GM18505 (cell line): ENCODE results near the gene LRRC8B.
"Not testable (repeated sequence)": the region's sequence is repeated elsewhere in the genome, so short reads cannot be mapped to it uniquely, and the experiment has no call there.

Source experiments
- ATAC-seq: cut with Tn5 transposase; IDR thresholded peaks from one replicate; pipeline ENCODE4 v1.9.1; 2021; ENCODE audit not compliant: unreplicated experiment
- POLR2A ChIP-seq: IDR thresholded peaks from 4 replicates; pipeline ENCODE4 v1.6.1; 2011; ENCODE audit warnings: borderline replicate concordance; ENCODE audit not compliant: insufficient read depth, insufficient read length; ENCODE audit errors: extremely low read depth

Gene LRRC8B

GRCh38 chr1:89620664-89621063 is 96.0 kb downstream of the LRRC8B start:
- TF ChIP-seq POLR2A = no peak
- ATAC-seq = no peak

GRCh38 chr1:89622895-89623294 is 98.3 kb downstream of the LRRC8B start:
- no peak for TF ChIP-seq POLR2A
- no peak for ATAC-seq

DNA sequence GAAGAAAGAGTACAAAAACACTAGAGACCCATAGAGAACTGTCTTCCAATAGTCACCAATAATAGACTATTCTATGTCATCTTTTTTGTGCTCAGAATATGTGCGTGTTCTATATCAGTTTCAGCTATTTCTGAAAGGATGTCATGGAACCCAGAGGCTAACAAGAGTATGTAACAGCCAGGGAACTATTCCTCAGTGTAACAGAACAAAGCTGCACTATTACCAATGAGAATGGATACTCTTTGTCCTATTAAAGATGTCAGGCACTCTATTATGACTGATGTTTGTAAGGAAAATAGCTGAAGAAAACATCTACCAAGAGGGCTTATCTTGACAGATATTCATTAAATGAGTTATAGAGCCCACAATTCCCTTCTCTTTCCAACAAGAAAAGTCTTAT is 99.7 kb downstream of the LRRC8B start:
- no peak for ATAC-seq
- TF ChIP-seq POLR2A = no peak

- no peak for TF ChIP-seq POLR2A
- ATAC-seq = no peak
These were observed 100.2 kb downstream of the LRRC8B start for GRCh38 chr1:89624715-89625323.

GRCh38 chr1:89627596-89627962 is 103.0 kb downstream of the LRRC8B start:
- TF ChIP-seq POLR2A = no peak
- ATAC-seq = no peak

DNA sequence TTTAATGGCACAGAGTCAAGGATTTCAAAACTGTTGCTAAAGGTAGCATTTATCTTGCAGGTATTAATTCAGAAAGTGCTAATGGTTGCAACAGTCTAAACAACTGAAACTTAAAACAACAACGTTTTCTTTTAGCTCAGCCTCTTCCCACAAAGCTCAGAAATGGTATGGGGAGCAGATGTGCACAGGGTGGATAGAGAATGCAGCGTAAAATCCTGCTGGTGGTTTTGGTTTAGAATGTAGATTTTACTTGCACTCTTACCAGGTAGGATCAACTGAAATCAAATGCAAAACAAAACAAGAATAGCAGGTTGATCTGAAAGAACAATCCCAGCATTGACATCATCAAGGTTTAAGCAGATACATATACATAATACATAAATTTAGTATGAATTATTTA is 104.5 kb downstream of the LRRC8B start:
- TF ChIP-seq POLR2A = no peak
- no peak for ATAC-seq

- ATAC-seq = not testable (repeated sequence)
These were observed 105.0 kb downstream of the LRRC8B start for GRCh38 chr1:89629600-89629999.

DNA sequence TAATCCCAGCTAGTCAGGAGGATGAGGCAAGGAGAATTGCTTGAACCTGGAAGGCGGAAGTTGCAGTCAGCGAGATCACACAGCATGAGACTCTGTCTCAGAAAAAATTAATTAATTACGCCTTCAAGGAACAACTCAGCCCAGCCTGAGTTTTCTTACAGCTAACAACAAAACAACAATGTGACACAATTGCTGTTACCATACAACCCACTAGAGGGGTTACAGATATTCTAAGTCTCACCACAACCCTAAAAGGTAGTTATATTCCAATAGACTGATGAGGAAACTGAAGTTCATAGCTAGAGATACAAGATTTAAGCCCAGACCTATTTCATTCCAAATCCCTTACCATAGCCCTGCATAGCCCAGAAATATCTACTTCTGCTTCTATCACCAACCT is 105.4 kb downstream of the LRRC8B start:
- no peak for ATAC-seq
- no peak for TF ChIP-seq POLR2A

DNA sequence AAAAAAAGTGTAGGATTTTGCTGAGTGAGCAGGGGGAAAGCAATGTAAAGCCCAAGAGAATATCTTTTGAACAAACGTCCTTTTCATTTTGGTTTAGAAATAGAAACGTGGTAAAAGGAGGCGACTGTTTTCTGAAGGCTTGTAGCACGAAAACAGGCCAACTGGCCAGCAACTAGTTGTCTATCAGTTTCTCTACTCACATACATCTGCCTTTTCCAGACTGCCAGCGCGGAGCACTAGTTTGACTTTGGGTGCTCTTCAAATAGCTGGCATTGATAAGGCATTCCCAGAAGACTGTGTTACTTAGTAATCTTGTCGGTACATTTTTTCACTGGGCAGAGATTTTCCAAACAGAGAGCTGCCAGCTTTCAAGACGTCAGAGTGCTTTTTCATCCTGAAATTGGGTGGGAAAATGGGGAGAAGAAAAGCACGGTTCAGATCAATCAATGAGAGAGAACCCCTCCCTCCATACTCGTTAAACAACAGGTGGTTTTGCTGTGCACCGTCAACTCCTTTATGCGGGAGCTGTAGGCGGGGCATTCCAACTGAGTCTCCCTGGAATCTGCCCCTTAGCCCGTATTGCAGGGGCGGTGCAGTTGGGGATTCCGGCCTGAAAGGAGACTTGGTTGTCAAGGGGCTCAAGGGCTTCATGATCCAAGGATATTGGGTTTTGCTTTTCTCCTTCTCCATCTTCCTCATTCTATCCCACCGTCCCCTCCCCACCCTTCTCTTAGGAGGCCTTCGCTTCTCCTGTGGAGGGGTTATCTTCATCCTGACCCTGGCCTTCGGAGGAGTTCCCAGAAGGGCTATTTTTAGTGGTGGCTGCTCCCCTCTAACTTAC is 107.4 kb downstream of the LRRC8B start:
- no peak for TF ChIP-seq POLR2A
- no peak for ATAC-seq

- no peak for TF ChIP-seq POLR2A
- peak; percentile 89 for ATAC-seq
These were observed 108.1 kb downstream of the LRRC8B start, which contains the start of gene LRRC8C for GRCh38 chr1:89632657-89633247. LRRC8C (plus strand) TSS chr1:89633120; CDS start chr1:89686474, 53,354 bp downstream.

- TF ChIP-seq POLR2A = peak; percentile 35
- ATAC-seq = peak; percentile 51
These were observed 108.7 kb downstream of the LRRC8B start for GRCh38 chr1:89633248-89633799.

GRCh38 chr1:89633800-89634625 is 109.4 kb downstream of the LRRC8B start:
- TF ChIP-seq POLR2A = no peak
- no peak for ATAC-seq
